HEK293T (cell line): ENCODE measurements around the gene CDC42BPG.

Experiments
- CTCF ChIA-PET: fragments of 350-600 bp; formaldehyde crosslinking; extraction: SDS; loops from one replicate; lab custom pipeline; 2021; ENCODE audit warnings: antibody characterized with exemption, inconsistent platforms; lab: Yijun Ruan, JAX
- POLR2A ChIA-PET: fragments of 350-600 bp; formaldehyde crosslinking; extraction: SDS; loops from one replicate; lab custom pipeline; 2020; ENCODE audit warnings: antibody characterized with exemption, inconsistent platforms; lab: Yijun Ruan, JAX
- DNase-seq: peaks from one replicate; pipeline ENCODE4 v3.0.0; 2012; ENCODE audit warnings: mixed read lengths; ENCODE audit errors: extremely low spot score
- ARNT ChIP-seq: fragments of 450-650 bp; IDR thresholded peaks from 2 replicates; pipeline ENCODE4 v1.6.1; 2017; ENCODE audit warnings: mild to moderate bottlenecking
- BHLHE40 ChIP-seq: fragments of 450-650 bp; IDR thresholded peaks from 2 replicates; pipeline ENCODE4 v1.6.1; 2016; ENCODE audit warnings: mild to moderate bottlenecking, moderate library complexity, borderline replicate concordance
- CTBP1 ChIP-seq: fragments of 450-650 bp; IDR thresholded peaks from 2 replicates; pipeline ENCODE4 v1.6.1; 2016; ENCODE audit warnings: borderline replicate concordance
- ELF4 ChIP-seq: fragments of 450-650 bp; IDR thresholded peaks from 2 replicates; pipeline ENCODE4 v1.6.1; 2017; ENCODE audit warnings: antibody characterized with exemption
- FOXA1 ChIP-seq: fragments of 450-650 bp; IDR thresholded peaks from 2 replicates; pipeline ENCODE4 v1.6.1; 2016; ENCODE audit warnings: mild to moderate bottlenecking
- FOXK2 ChIP-seq: fragments of 450-650 bp; IDR thresholded peaks from 2 replicates; pipeline ENCODE4 v1.6.1; 2016; ENCODE audit warnings: mild to moderate bottlenecking
- FOXM1 ChIP-seq: fragments of 450-650 bp; IDR thresholded peaks from 2 replicates; pipeline ENCODE4 v1.6.1; 2017; ENCODE audit warnings: mild to moderate bottlenecking, borderline replicate concordance
- HDGF ChIP-seq: fragments of 450-650 bp; IDR thresholded peaks from 2 replicates; pipeline ENCODE4 v1.6.1; 2017; ENCODE audit warnings: antibody characterized with exemption, borderline replicate concordance
- L3MBTL2 ChIP-seq: fragments of 450-650 bp; conservative IDR thresholded peaks from 2 replicates; pipeline ENCODE4 v1.6.1; 2016; ENCODE audit warnings: mild to moderate bottlenecking
- LEF1 ChIP-seq: fragments of 450-650 bp; IDR thresholded peaks from 2 replicates; pipeline ENCODE4 v1.6.1; 2017; ENCODE audit warnings: mild to moderate bottlenecking, borderline replicate concordance
- NFRKB ChIP-seq: fragments of 450-650 bp; IDR thresholded peaks from 2 replicates; pipeline ENCODE4 v1.6.1; 2016; ENCODE audit warnings: mild to moderate bottlenecking, moderate library complexity
- SP1 ChIP-seq: fragments of 450-650 bp; IDR thresholded peaks from 2 replicates; pipeline ENCODE4 v1.6.1; 2017
- SUZ12 ChIP-seq: fragments of 450-650 bp; IDR thresholded peaks from 2 replicates; pipeline ENCODE4 v1.6.1; 2016; ENCODE audit warnings: mild to moderate bottlenecking
- TARDBP ChIP-seq: fragments of 450-650 bp; IDR thresholded peaks from 2 replicates; pipeline ENCODE4 v1.6.1; 2016
- ZNF384 ChIP-seq: fragments of 450-650 bp; IDR thresholded peaks from 2 replicates; pipeline ENCODE4 v1.6.1; 2016
- TF ChIP-seq, protein P1 (sequence below): fragments of 450-650 bp; IDR thresholded peaks from 2 replicates; pipeline ENCODE4 v1.6.1; 2016

CDC42BPG gene

GRCh38 chr11:64796047-64796756 is 48.3 kb downstream of the CDC42BPG start:
- ChIA-PET POLR2A (interaction anchor here (1.4 kb wide), 1 partner anchor 18 kb away, joined by 4 read pairs; the partner anchor contains the start of gene SF1), CTCF (no interaction called here)
- no peak for DNase-seq
- TF ChIP-seq FOXA1 (no peak), HDGF (no peak)

DNA sequence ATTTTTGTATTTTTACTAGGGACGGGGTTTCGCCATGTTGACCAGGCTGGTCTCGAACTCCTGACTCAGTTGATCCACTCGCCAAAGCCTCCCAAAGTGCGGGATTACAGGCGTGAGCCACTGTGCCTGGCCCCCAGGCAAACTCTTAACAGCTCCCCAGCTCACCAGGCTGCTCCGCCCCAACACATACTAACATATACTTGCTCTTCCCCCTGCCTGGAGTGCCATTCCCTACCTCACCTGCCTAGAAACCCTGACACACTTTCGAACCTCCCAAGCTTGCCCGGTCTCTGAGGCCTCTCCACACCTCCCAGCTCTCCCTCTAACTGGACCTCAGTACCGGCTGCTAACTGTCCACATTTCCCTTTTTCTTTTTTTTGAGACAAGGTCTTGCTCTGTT is 49.9 kb downstream of the CDC42BPG start:
- TF ChIP-seq FOXA1 (no peak), LEF1 (no peak), NFRKB (no peak), HDGF (no peak), FOXM1 (no peak), BHLHE40 (no peak), L3MBTL2 (no peak), ELF4 (no peak), TARDBP (no peak)
- TF ChIP-seq, protein P1, sequence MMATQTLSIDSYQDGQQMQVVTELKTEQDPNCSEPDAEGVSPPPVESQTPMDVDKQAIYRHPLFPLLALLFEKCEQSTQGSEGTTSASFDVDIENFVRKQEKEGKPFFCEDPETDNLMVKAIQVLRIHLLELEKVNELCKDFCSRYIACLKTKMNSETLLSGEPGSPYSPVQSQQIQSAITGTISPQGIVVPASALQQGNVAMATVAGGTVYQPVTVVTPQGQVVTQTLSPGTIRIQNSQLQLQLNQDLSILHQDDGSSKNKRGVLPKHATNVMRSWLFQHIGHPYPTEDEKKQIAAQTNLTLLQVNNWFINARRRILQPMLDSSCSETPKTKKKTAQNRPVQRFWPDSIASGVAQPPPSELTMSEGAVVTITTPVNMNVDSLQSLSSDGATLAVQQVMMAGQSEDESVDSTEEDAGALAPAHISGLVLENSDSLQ = no peak
- no peak for DNase-seq
- POLR2A ChIA-PET = no interaction called here
- CTCF ChIA-PET = interaction anchor here (1.1 kb wide), 1 partner anchor 10 kb away, joined by 5 read pairs; no protein-coding TSS in a partner anchor

DNA sequence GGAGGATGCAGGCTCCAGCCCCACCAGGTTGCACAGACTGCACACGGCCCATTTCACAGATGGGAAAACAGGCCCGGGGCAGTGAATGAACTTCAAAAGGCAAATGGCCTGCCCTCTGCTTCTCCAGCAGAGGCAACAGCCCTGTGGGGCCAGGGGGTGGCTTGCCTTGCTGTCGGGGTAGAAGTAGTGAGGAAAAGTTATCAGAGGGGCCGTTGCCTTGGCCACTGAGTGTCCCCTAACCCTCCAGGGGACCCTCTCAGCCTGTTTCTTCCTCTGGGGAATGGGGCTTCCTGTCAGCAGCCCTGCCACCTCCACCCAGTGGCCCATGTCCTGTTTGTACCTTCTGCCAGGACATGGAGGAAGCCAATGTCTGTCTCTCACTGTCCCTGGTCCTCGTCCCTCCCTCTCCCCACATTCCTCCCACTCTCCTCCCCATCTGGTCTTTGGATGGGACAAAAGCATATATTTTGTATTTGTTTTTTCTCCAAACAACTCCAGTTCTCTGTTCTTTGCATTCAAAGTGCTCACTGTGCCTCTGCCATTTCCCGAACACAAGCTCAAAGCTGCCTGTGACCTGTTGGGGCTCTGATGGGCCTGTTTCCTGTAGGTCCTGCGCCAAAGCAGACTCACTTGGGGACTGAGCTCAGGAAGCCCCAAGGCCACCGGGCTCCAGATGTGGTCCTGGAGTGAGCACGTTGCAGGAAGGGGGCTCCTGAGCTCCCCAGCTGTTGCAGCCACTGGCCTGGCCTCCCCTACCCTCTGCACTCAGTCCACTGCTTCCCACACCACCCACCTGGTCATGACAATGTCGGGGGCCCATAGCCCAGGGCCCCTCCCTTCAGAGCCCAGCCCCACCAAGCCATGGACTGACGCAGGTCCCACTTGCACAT is 50.9 kb downstream of the CDC42BPG start:
- POLR2A ChIA-PET = interaction anchor here (0.9 kb wide), 1 partner anchor 15 kb away, joined by 5 read pairs; no protein-coding TSS in a partner anchor
- CTCF ChIA-PET = interaction anchor here (1.1 kb wide), 1 partner anchor 11 kb away, joined by 5 read pairs; no protein-coding TSS in a partner anchor
- DNase-seq = no peak
- TF ChIP-seq CTBP1 = no peak
- no peak for TF ChIP-seq LEF1
- TF ChIP-seq TARDBP = no peak
- TF ChIP-seq BHLHE40 = no peak
- no peak for TF ChIP-seq FOXK2
- TF ChIP-seq FOXM1 = no peak
- TF ChIP-seq L3MBTL2 = no peak
- no peak for TF ChIP-seq HDGF

GRCh38 chr11:64792482-64792881 is 52.0 kb downstream of the CDC42BPG start:
- ChIA-PET POLR2A (interaction anchor here (1.4 kb wide), 1 partner anchor 14 kb away, joined by 6 read pairs; no protein-coding TSS in a partner anchor), CTCF (no interaction called here)
- DNase-seq = no peak
- TF ChIP-seq BHLHE40 (no peak), SUZ12 (no peak), SP1 (no peak), CTBP1 (no peak), HDGF (no peak), L3MBTL2 (no peak), TARDBP (no peak), ZNF384 (no peak), ARNT (no peak), FOXA1 (no peak), FOXM1 (no peak), LEF1 (no peak), ELF4 (no peak), NFRKB (no peak), FOXK2 (no peak)
- TF ChIP-seq, protein P1 = no peak

DNA sequence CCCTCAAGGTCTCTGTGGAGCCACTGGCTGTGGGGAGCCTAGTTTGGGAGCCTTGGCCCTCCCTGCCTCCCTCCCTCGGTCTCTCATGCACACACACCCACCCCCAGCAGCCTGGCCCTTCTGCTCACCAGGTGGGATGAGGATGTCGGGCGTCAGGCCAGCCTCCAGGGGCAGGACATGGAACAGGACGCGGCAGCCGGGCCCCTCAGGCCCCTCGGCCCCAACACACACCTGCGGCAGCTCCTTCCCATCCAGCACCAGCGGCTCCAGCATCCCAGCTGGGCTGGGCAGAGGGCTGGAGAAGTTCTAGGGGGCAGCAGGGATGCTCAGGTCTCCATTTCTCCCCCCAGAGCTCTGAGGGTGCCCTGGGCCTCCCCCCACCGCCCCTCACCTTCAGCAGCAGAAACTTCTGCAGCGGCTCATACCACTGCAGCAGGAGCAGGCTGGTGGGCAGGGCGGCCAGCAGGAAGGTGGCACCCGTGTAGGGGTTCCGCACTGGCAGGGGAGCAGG is 52.6 kb downstream of the CDC42BPG start:
- POLR2A ChIA-PET = interaction anchor here (1.4 kb wide), 1 partner anchor 13 kb away, joined by 6 read pairs; no protein-coding TSS in a partner anchor
- TF ChIP-seq SUZ12 (no peak), ELF4 (no peak), CTBP1 (no peak), LEF1 (no peak), FOXM1 (no peak), HDGF (no peak), FOXK2 (no peak), FOXA1 (no peak), ZNF384 (no peak), TARDBP (no peak)
- CTCF ChIA-PET = no interaction called here
- no peak for DNase-seq

DNA sequence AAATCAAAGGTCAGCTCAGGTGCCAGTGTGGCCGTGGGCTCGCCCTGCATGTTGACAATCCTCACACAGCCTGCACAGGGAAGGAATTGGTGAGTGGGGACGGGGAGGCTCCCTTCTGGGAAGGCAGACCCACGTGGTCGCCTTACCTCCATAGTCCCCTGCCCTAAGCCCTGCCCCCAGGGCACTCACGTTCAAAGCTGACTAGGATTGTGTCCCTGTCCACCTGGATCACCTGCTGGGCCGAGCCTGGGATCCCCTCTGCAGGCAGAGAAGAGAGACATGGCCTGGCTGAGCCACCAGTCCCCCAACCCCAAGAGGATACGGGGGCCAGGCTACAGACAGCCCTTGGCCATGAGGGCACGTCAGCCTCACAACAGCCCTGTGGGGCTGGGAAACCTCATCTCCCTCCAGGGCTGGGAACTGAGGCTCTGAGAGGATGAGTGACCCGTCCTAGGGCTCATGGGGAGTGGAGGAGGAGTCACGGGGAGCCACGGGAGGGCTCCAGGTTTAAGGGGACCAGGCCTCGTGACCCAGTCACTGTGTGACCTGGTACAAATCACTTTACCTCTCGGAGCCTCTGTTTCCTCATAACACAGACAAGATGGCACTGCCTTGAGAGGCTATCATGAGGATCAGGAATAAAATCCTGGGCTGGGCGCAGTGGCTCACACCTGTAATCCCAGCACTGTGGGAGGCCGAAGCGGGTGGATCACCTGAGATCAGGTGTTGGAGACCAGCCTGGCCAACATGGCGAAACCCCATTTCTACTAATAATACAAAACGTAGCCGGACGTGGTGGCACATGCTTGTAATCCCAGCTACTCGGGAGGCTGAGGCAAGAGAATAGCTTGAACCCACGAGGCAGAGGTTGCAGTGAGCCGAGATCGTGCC is 54.0 kb downstream of the CDC42BPG start:
- DNase-seq = no peak
- POLR2A ChIA-PET = no interaction called here
- CTCF ChIA-PET = interaction anchor here (0.6 kb wide), 1 partner anchor 104 kb away, joined by 3 read pairs; no protein-coding TSS in a partner anchor
- TF ChIP-seq HDGF (no peak), L3MBTL2 (no peak), NFRKB (no peak), SP1 (no peak), SUZ12 (no peak)
